AG04449 (cell line): Measurements from ENCODE around the gene ZNF697.
"Not testable (repeated sequence)": the region's sequence is repeated elsewhere in the genome, so short reads cannot be mapped to it uniquely, and the experiment has no call there.

Source experiments
- CTCF ChIA-PET: fragments of 350-600 bp; formaldehyde crosslinking; extraction: SDS; loops from one replicate; lab custom pipeline; 2021; ENCODE audit warnings: antibody characterized with exemption; lab: Yijun Ruan, JAX
- POLR2A ChIA-PET: fragments of 400-600, 350-600 bp; formaldehyde crosslinking; extraction: SDS; loops from one replicate; lab custom pipeline; 2020; ENCODE audit warnings: antibody characterized with exemption, inconsistent platforms; lab: Yijun Ruan, JAX
- DNase-seq: peaks from one replicate; pipeline ENCODE4 v3.0.0-alpha.2; 2010; ENCODE audit warnings: low read depth, low spot score
- H3K4me3 ChIP-seq: 2 replicates; pipeline ENCODE4 v1.5.1; 2011; ENCODE audit warnings: low read depth, mild to moderate bottlenecking, control low read depth, low read length
- CTCF ChIP-seq: IDR thresholded peaks from one replicate; pipeline ENCODE4 v1.5.1; 2011; ENCODE audit warnings: mild to moderate bottlenecking, moderate library complexity, low read length, control low read depth, inconsistent platforms; ENCODE audit not compliant: insufficient read depth; ENCODE audit errors: missing control alignments

Gene ZNF697

GRCh38 chr1:119606394-119606793, 41.7 kb downstream of the ZNF697 start:
- ChIA-PET POLR2A (no interaction called here), CTCF (interaction anchor here (8.5 kb wide), 1 partner anchor 70 kb away, joined by 42 read pairs; no protein-coding TSS in a partner anchor)
- TF ChIP-seq CTCF = no peak
- no peak for DNase-seq
- no peak overlapping the region for H3K4me3 ChIP-seq

- ChIA-PET POLR2A (no interaction called here), CTCF (interaction anchor here (8.5 kb wide), 1 partner anchor 71 kb away, joined by 42 read pairs; no protein-coding TSS in a partner anchor)
- H3K4me3 ChIP-seq = no peak overlapping the region
- TF ChIP-seq CTCF = no peak
- no peak for DNase-seq
Measured at GRCh38 chr1:119605686-119606085, 42.4 kb downstream of the ZNF697 start.

- CTCF ChIA-PET = interaction anchor here (8.5 kb wide), 1 partner anchor 71 kb away, joined by 42 read pairs; no protein-coding TSS in a partner anchor
- H3K4me3 ChIP-seq, POLR2A ChIA-PET, DNase-seq: not testable (repeated sequence)
Measured at GRCh38 chr1:119605080-119605479, 43.0 kb downstream of the ZNF697 start.

GRCh38 chr1:119603695-119604094, 44.4 kb downstream of the ZNF697 start:
- no peak overlapping the region for H3K4me3 ChIP-seq
- ChIA-PET POLR2A (no interaction called here), CTCF (interaction anchor here (8.5 kb wide), 1 partner anchor 73 kb away, joined by 42 read pairs; no protein-coding TSS in a partner anchor)
- DNase-seq = no peak
- TF ChIP-seq CTCF = no peak

- H3K4me3 ChIP-seq, DNase-seq, POLR2A ChIA-PET: not testable (repeated sequence)
- CTCF ChIA-PET = interaction anchor here (8.5 kb wide), 1 partner anchor 73 kb away, joined by 42 read pairs; no protein-coding TSS in a partner anchor
Measured at GRCh38 chr1:119603241-119603640, 44.8 kb downstream of the ZNF697 start.

GRCh38 chr1:119602789-119603188, 45.3 kb downstream of the ZNF697 start:
- DNase-seq, H3K4me3 ChIP-seq, POLR2A ChIA-PET: not testable (repeated sequence)
- CTCF ChIA-PET = interaction anchor here (1.1 to 8.5 kb wide), 2 partner anchors 12 to 74 kb away, joined by 3 to 42 read pairs; no protein-coding TSS in a partner anchor

- ChIA-PET POLR2A (no interaction called here), CTCF (interaction anchor here (1.1 to 8.5 kb wide), 3 partner anchors 9 to 74 kb away, joined by 3 to 42 read pairs (median 14); no protein-coding TSS in a partner anchor)
- no peak for TF ChIP-seq CTCF
- DNase-seq = no peak
- no peak overlapping the region for H3K4me3 ChIP-seq
Measured at GRCh38 chr1:119602169-119602568, 45.9 kb downstream of the ZNF697 start.

- no peak for TF ChIP-seq CTCF
- POLR2A ChIA-PET = no interaction called here
- H3K4me3 ChIP-seq = no peak overlapping the region
- CTCF ChIA-PET = interaction anchor here (0.7 to 8.5 kb wide), 4 partner anchors 10 to 76 kb away, joined by 3 to 42 read pairs (median 10); no protein-coding TSS in a partner anchor
- DNase-seq = no peak
Measured at GRCh38 chr1:119600976-119601375, 47.1 kb downstream of the ZNF697 start.
